Measurements from ENCODE around the gene COL27A1.

- TF ChIP-seq, protein P1, sequence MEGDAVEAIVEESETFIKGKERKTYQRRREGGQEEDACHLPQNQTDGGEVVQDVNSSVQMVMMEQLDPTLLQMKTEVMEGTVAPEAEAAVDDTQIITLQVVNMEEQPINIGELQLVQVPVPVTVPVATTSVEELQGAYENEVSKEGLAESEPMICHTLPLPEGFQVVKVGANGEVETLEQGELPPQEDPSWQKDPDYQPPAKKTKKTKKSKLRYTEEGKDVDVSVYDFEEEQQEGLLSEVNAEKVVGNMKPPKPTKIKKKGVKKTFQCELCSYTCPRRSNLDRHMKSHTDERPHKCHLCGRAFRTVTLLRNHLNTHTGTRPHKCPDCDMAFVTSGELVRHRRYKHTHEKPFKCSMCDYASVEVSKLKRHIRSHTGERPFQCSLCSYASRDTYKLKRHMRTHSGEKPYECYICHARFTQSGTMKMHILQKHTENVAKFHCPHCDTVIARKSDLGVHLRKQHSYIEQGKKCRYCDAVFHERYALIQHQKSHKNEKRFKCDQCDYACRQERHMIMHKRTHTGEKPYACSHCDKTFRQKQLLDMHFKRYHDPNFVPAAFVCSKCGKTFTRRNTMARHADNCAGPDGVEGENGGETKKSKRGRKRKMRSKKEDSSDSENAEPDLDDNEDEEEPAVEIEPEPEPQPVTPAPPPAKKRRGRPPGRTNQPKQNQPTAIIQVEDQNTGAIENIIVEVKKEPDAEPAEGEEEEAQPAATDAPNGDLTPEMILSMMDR (IDR thresholded peaks at IDR 0.05): no peak
- TF ChIP-seq POLR2A (IDR thresholded peaks at IDR 0.05) (no peak), EP300 (IDR thresholded peaks at IDR 0.05) (no peak), POLR2AphosphoS5 (IDR thresholded peaks at IDR 0.05) (no peak)
Observed at GRCh38 chr9:114280636-114281472, 125.5 kb downstream of the COL27A1 start.
